HG02973 (cell line): ENCODE data around the gene ACTR6.
A peak's percentile ranks its signal among the peaks of the same experiment; 100 is the strongest.

Experiments
- ATAC-seq: cut with Tn5 transposase; IDR thresholded peaks from one replicate; pipeline ENCODE4 v1.9.1; 2021; ENCODE audit warnings: moderate library complexity; ENCODE audit not compliant: unreplicated experiment

ACTR6 gene

DNA sequence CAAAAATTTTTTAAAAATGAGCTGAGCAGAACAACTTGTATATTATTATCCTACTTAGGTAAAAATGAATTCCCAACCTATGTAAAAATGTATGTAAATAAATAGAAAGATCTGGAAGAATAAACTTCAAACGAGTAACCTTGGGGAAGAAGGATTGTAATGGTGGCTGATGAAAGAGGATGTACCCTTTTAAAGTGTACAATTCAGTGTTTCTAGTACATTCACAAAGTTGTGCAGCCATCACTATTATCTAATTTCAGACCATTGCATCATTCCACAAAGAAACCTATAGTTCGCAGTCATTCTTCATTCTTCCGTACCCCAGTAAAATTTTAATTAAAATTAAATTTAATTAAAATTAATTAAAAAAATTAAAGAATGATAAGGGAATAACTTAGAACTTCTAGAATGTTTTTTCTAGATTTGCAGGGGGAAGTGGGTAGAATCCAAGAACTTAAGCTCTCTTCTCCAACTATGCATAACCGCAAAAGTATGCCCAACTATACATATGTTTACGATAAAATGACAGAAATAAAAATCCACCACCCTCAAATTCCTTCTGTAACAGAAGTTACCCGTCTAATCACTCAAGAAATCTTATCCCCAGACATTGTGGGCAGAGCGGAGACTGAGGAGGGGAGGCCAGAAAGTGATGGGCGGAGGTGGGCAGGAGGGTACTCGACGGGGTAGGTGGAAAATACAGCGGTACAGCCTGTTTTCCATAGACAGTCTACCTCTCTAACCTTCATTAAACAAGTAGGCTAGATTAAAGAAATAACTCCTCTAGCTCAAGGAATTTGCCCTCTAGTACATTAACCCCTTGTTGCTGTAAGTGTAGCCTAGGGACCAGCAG, 65.3 kb downstream of the ACTR6 start:
- ATAC-seq, result no peak

DNA sequence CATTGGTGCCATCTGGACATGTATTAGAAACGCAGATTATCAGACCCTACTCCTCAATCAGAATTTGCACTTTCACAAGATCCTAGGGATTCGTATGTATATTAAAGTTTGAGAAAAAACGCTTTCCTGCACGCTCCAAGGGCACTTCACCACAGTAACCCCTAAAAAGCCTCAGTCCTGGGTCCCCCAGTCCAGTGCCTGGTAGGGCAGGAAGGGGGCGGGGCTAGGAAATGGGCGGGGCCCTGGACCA, 65.9 kb downstream of the ACTR6 start:
- ATAC-seq, result peak; percentile 75

GRCh38 chr12:100266835-100267602, 66.4 kb downstream of the ACTR6 start, which contains the start of the genes DEPDC4 and SCYL2:
DEPDC4 (minus strand) TSS chr12:100267079; CDS start chr12:100267076, 3 bp downstream.
SCYL2 (plus strand) TSS chr12:100267177; CDS start chr12:100282971, 15,794 bp downstream.
- ATAC-seq, result peak; percentile 92

- ATAC-seq, result peak; percentile 7
These were observed 67.1 kb downstream of the ACTR6 start for GRCh38 chr12:100267603-100268281.

DNA sequence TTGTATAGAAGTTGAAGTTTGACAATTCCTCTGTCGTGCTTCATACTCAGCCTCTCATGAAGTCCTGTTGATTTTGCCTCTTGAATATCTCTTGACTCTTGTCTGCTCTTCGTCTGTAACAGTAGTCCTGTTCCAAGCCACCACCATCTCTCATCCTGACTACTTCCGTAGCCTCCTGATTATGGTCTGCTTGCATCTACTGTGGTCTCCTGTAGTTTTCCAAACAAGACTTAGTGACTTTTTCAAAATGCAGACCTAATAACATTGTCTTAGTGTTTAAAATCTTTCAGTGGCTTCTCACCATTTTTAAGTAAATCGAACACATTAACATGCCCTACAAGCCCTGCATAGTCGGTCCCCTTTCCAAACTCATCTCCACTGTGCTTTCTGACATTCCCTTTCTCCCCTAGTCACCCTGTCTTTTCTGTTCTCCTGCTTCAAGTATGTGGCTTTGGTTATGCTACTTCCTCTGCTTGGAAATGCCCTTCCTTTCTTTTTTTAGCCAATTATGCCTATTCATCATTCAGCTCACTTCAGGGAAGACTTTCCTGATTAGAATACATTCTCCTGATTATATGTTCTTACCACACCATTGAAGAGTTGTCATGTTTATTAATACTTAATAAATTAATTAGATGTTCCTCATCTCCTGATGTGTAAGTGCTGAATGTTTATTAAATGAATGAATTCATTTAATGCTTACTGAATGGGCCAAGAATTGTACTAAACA, 68.4 kb downstream of the ACTR6 start:
- no peak for ATAC-seq

DNA sequence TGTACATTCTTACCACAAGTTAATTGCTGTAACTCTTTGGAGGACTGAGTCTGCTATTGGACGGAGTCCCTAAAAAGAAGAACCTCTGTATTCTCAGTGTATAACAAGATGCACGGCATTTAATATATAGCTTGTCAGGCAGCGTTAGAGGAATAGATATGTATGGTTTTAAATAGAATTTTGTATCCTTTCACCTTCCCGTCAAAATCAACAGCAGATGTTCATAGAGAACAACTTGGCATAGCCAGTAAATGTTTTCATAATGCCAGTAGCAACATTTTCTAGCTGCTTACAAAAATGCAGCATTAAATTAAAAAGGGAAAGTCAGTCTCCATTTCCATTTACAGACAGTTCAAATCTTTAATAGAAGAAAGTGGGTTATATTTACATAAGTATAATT, 73.2 kb downstream of the ACTR6 start:
- ATAC-seq, result no peak
